Ishikawa (cell line): ENCODE measurements around the gene BCL2L11.

Experiments
- CEBPB ChIP-seq: IDR thresholded peaks from 2 replicates; pipeline ENCODE4 v1.6.1; 2012
- CREB1 ChIP-seq: IDR thresholded peaks from 2 replicates; pipeline ENCODE4 v1.6.1; 2012; ENCODE audit warnings: low read depth
- EGR1 ChIP-seq: IDR thresholded peaks from 2 replicates; pipeline ENCODE4 v1.6.1; 2012
- EP300 ChIP-seq: IDR thresholded peaks from 2 replicates; pipeline ENCODE4 v1.6.1; 2012; ENCODE audit warnings: borderline replicate concordance
- FOXM1 ChIP-seq: IDR thresholded peaks from 2 replicates; pipeline ENCODE4 v1.6.1; 2012; ENCODE audit warnings: low read depth, borderline replicate concordance
- NFIC ChIP-seq: IDR thresholded peaks from 2 replicates; pipeline ENCODE4 v1.6.1; 2012
- RAD21 ChIP-seq: IDR thresholded peaks from 2 replicates; pipeline ENCODE4 v1.6.1; 2012; ENCODE audit warnings: low read depth
- TAF1 ChIP-seq: IDR thresholded peaks from 2 replicates; pipeline ENCODE4 v1.6.1; 2012; ENCODE audit warnings: low read depth, mild to moderate bottlenecking
- TCF12 ChIP-seq: IDR thresholded peaks from 2 replicates; pipeline ENCODE4 v1.6.1; 2012; ENCODE audit warnings: low read depth
- TEAD4 ChIP-seq: IDR thresholded peaks from 2 replicates; pipeline ENCODE4 v1.6.1; 2012
- YY1 ChIP-seq: IDR thresholded peaks from 2 replicates; pipeline ENCODE4 v1.6.1; 2012; ENCODE audit warnings: low read depth
- ZBTB7A ChIP-seq: IDR thresholded peaks from 2 replicates; pipeline ENCODE4 v1.6.1; 2012; ENCODE audit warnings: low read depth
- TF ChIP-seq, protein P1 (sequence below): IDR thresholded peaks from 2 replicates; pipeline ENCODE4 v1.6.1; 2012
- TF ChIP-seq, protein P2 (sequence below): IDR thresholded peaks from 2 replicates; pipeline ENCODE4 v1.6.1; 2012; ENCODE audit warnings: low read depth, mild to moderate bottlenecking
- TF ChIP-seq, protein P3 (sequence below): IDR thresholded peaks from 2 replicates; pipeline ENCODE4 v1.6.1; 2012

The BCL2L11 gene

DNA sequence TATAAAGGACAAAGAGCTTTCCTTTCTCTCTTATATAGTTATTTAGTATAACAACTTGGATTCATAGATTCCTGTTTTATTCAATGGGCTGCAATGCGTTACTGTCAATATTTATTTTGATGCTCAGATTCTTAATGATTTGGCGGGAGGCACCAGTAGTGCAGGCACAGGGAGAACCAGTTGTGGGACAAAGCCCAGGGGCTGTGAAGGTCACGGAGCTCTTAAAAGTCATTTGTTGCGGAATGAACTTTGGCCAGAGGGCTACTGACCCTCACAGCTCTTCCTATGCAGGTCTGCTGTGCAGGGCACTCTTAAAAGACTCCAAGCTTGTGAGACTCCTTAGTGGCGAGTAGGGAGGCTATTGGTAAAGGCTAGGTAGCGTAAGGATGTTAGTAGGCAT is 34.0 kb downstream of the BCL2L11 start:
- TF ChIP-seq FOXM1 (no peak), NFIC (no peak), ZBTB7A (no peak), TCF12 (no peak), EGR1 (no peak), EP300 (no peak), YY1 (no peak), CREB1 (no peak), TAF1 (no peak), CEBPB (no peak), RAD21 (no peak), TEAD4 (no peak)
- TF ChIP-seq, protein P1, sequence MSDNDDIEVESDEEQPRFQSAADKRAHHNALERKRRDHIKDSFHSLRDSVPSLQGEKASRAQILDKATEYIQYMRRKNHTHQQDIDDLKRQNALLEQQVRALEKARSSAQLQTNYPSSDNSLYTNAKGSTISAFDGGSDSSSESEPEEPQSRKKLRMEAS: no peak
- TF ChIP-seq, protein P2, sequence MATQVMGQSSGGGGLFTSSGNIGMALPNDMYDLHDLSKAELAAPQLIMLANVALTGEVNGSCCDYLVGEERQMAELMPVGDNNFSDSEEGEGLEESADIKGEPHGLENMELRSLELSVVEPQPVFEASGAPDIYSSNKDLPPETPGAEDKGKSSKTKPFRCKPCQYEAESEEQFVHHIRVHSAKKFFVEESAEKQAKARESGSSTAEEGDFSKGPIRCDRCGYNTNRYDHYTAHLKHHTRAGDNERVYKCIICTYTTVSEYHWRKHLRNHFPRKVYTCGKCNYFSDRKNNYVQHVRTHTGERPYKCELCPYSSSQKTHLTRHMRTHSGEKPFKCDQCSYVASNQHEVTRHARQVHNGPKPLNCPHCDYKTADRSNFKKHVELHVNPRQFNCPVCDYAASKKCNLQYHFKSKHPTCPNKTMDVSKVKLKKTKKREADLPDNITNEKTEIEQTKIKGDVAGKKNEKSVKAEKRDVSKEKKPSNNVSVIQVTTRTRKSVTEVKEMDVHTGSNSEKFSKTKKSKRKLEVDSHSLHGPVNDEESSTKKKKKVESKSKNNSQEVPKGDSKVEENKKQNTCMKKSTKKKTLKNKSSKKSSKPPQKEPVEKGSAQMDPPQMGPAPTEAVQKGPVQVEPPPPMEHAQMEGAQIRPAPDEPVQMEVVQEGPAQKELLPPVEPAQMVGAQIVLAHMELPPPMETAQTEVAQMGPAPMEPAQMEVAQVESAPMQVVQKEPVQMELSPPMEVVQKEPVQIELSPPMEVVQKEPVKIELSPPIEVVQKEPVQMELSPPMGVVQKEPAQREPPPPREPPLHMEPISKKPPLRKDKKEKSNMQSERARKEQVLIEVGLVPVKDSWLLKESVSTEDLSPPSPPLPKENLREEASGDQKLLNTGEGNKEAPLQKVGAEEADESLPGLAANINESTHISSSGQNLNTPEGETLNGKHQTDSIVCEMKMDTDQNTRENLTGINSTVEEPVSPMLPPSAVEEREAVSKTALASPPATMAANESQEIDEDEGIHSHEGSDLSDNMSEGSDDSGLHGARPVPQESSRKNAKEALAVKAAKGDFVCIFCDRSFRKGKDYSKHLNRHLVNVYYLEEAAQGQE: no peak
- TF ChIP-seq, protein P3, sequence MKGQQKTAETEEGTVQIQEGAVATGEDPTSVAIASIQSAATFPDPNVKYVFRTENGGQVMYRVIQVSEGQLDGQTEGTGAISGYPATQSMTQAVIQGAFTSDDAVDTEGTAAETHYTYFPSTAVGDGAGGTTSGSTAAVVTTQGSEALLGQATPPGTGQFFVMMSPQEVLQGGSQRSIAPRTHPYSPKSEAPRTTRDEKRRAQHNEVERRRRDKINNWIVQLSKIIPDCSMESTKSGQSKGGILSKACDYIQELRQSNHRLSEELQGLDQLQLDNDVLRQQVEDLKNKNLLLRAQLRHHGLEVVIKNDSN: no peak

DNA sequence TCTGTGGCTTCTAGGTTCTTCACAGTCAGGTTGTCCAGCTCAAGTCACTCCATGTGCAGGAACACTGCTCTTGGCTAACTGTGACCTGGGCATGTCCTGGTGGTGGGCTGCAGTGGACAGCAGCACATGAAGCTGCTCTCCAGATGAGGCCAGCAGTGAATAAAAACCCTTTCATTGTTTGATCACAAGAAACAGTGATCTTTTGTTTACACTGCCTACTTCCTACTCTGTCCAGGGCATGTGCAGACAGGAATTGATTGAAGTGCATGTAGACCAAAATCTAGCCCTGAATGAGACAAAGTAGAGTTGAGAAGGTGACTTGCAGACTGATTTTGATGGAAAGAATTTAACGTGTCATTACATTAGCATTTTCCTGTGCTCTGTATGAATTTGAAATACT is 34.9 kb downstream of the BCL2L11 start:
- TF ChIP-seq ZBTB7A: no peak
- TF ChIP-seq NFIC: no peak
- TF ChIP-seq YY1: no peak
- no peak for TF ChIP-seq CREB1
- TF ChIP-seq TEAD4: no peak
- TF ChIP-seq EP300: no peak
- TF ChIP-seq, protein P1: no peak
- TF ChIP-seq, protein P3: no peak
- no peak for TF ChIP-seq FOXM1
- TF ChIP-seq CEBPB: no peak
- no peak for TF ChIP-seq RAD21
- TF ChIP-seq EGR1: no peak
- TF ChIP-seq TCF12: no peak

DNA sequence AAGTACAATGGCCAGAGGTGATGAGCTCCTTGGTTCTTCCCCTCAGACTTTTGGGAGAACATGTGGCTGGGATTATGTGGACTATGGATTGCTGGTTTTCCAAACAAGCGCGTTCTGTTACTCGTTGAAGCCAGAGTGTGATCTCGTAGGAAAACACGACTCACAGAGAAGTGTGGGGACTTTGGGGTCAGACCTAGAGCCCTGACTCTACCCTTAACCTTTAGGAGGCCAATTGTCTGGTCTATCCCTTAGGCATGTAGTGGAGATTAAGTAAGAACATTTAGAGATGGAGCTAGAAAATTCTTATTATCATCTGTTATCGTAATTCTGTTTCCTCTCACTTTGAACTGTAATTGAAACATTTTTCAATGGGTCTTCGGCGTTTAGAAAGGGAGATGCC is 35.8 kb downstream of the BCL2L11 start:
- TF ChIP-seq TCF12 (no peak), FOXM1 (no peak), TEAD4 (no peak), ZBTB7A (no peak), RAD21 (no peak), NFIC (no peak), EGR1 (no peak), YY1 (no peak)

DNA sequence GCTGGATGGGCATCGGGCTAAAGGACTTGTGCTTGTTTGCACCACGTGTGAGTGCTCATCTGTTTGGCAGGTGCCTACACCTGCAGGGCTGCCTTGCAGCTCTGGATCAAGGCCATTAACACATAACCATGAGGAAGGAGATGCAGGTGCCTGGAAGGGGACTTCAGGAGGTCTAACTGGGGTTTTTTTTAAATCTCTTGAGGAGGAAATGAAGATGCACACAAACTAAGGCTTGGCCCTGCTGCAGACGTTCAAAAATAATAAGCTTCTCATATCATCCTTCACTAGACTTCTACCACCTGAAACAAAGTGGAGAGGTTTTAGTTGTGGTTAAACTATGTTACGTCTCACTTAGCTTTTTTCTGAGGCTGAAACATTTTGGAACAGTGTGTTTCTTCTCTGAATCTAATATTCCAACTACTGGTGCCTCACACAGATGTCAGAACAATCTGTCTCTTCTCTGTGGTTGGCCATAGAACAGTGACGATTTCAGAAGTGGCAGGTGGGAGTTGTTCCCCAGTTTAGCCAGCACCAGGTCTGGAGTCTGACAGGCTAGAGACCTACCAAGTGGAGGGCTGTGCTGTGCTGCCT is 36.5 kb downstream of the BCL2L11 start:
- TF ChIP-seq TEAD4: no peak
- TF ChIP-seq, protein P3: no peak
- no peak for TF ChIP-seq EGR1
- TF ChIP-seq CEBPB: no peak
- TF ChIP-seq EP300: no peak
- TF ChIP-seq, protein P2: no peak
- TF ChIP-seq FOXM1: no peak
- no peak for TF ChIP-seq RAD21
- TF ChIP-seq ZBTB7A: no peak
- TF ChIP-seq TCF12: no peak
- TF ChIP-seq TAF1: no peak
- no peak for TF ChIP-seq CREB1
- no peak for TF ChIP-seq NFIC
- TF ChIP-seq, protein P1: no peak
- TF ChIP-seq YY1: no peak

DNA sequence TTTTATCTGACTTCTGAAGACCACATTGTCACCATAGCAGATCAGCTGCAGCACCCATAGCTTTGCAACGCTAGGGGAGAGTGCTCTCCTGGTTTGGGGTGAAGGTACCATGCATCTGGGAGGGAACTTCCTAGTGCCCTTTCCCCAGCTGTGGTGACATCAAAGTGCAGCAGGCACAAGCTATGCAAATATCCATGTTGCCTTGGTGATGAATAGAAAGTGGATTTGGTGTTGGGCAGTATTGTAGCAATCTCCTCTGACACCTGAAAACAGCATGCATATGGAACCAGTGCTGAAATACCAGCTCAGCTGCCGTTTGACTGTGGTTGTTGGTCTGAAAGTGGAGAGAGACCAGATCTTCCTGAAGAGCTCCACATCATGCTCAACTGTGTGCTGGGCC is 37.1 kb downstream of the BCL2L11 start:
- TF ChIP-seq FOXM1 (no peak), EGR1 (no peak), ZBTB7A (no peak), CEBPB (no peak), RAD21 (no peak), TCF12 (no peak), NFIC (no peak), EP300 (no peak), CREB1 (no peak), TEAD4 (no peak), YY1 (no peak), TAF1 (no peak)
- TF ChIP-seq, protein P3: no peak
- TF ChIP-seq, protein P1: no peak
- TF ChIP-seq, protein P2: no peak
